GM19099 (cell line): ENCODE measurements around the gene EML1.

ENCODE experiments used
- POLR2A ChIP-seq: IDR thresholded peaks from 3 replicates; pipeline ENCODE4 v1.6.1; 2011; ENCODE audit warnings: low read depth; ENCODE audit not compliant: insufficient read length; ENCODE audit errors: extremely low read depth

EML1 gene

DNA sequence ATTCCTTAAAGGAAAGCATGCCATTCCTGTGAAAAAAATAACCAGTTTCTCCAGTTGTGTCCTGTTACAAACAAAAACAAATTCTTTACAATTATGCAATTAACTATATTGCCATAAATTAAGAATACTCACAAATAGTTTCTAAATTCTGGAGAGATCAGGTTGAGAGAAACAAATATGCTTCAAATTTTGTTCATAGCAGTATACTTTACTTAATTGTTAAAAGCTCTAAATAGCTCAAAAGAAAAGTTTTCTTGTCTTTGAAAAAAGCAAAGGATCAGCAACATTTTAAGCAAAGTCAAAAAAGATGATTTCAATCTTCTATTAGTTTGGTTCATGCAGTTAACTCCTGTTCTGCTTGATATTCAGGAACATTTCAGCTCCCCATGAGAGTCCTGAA, 109.7 kb downstream of the EML1 start:
- TF ChIP-seq POLR2A, result no peak

DNA sequence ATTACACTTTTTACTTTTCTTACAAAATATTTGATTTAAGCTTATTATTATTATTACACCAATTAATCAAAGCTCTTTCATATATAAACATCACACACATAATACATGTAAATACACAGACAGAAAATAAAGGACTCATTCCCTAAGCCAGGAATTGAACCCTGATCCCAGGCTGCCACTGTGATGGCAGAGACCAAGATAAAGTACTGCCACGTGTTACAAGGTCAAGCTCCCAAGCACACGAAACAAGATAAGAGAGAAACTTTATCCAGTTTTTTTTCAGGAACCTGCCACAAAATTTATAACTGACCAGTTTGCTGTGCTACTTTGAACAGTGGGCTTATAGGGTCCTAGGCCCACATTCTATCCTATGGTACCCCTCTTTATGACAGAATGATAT, 111.3 kb downstream of the EML1 start:
- no peak for TF ChIP-seq POLR2A

DNA sequence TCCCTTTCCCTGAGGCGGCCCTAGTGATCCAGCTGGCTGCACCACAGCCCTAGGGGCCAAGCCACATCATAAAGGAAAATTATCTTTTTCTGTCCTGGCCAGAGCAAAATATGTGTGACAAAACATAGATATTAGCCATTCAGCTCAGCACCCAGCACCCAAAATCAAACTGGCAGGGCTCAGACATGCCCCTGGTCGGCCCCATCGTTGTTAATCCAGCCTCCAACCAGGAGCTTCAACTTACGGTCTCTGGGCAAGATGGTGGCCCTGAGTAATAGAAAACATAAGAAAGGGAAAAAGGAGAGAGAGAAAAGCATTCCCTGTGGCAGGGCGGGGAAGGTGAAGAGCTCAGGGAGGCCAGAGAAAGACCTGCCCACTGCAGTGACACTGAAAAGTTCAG, 111.9 kb downstream of the EML1 start:
- no peak for TF ChIP-seq POLR2A

DNA sequence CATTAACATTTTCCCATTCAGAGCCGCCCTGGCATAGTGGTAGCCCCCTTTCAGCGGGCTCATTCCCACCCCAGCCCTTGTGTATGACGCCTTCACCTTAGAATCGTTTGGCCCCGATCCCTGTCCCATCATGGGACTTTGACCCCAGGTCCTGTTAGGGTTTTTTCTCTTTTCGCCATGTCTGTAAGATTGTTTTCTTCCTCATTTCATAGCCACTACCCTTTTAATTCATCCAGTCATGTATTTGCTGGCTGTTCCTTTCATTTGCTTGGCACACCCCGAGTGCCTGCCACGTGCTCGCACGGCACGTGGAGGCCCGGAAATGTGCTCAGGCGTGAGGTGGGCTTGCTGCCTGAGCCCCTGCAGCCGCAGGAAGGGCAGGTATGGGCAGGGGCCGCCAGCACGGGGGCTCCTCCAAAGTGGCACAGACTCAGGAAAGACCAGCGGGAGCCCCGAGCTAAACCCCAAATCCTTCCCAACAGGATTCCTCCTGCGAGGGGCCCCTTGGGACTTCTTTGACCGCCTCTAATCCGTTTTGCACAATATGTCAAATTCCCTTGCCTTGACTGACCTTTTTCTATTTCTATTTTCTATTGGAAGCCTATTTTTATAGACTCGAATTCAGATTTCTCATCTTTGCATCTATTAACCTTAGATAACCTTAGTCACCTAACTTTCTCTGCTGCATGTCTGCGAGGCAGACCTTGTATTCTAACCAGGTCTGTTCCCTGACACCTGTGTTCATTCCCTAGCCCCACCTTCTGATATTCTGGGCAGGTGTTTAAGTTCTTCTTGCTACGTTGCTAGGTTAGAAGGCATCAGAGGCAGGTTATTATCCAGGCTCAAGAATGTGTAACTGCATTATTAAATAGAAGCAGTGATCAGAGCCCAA, 114.8 kb downstream of the EML1 start:
- no peak for TF ChIP-seq POLR2A

DNA sequence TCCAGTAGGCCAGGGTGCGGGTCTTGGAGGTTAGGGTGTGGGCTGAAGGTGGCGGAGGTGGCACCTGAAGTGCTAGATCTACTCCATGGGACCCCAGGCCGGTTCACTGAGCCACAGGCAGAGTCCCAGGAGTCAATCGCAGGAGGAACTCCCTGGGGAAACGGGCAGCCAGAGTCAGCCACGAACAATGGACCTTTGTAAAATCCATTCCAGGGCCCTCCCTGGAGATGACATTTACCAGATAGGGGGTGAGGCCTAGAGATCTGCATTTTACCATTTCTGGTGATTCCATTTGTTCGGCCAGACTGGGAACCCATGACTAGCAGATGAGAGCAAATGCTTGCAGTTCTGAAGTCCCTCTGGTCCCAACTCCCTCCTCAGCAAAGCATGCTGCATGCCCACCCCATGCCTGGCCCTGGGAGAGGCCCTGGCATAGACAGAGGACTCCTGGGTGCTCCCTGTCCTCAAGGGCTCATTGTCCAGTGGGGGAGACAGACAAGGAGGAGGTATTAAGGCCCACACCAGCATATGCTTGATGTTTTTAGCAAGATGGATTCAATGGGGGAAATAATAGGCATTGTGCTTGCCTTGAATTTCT, 115.5 kb downstream of the EML1 start:
- no peak for TF ChIP-seq POLR2A

DNA sequence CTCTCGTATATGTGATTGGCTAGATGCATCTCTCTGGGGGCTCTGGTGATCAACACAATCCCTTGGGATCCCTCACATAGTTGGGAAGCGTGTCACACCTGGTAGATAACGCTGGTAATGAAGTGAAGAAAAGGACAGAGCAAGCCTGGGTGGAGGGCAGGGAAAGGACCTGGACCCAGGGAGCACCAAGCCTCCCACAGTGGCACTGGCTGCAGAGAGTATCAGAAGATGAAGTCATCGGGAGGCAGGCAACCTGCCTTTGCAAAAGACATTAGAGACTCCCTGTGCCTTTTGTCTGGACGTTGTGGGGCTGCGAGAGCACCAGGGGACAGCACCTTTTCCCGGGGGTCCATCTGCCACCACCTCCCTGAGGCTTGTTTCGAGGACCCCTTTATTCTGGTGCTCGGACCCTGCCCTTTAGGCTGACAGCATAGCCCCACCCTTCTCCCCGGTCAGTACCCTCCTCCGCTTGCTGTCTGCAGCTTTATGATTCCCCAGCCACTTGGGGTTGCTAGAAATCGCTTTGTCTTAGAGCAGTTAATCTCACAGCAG, 116.4 kb downstream of the EML1 start:
- TF ChIP-seq POLR2A, result no peak

DNA sequence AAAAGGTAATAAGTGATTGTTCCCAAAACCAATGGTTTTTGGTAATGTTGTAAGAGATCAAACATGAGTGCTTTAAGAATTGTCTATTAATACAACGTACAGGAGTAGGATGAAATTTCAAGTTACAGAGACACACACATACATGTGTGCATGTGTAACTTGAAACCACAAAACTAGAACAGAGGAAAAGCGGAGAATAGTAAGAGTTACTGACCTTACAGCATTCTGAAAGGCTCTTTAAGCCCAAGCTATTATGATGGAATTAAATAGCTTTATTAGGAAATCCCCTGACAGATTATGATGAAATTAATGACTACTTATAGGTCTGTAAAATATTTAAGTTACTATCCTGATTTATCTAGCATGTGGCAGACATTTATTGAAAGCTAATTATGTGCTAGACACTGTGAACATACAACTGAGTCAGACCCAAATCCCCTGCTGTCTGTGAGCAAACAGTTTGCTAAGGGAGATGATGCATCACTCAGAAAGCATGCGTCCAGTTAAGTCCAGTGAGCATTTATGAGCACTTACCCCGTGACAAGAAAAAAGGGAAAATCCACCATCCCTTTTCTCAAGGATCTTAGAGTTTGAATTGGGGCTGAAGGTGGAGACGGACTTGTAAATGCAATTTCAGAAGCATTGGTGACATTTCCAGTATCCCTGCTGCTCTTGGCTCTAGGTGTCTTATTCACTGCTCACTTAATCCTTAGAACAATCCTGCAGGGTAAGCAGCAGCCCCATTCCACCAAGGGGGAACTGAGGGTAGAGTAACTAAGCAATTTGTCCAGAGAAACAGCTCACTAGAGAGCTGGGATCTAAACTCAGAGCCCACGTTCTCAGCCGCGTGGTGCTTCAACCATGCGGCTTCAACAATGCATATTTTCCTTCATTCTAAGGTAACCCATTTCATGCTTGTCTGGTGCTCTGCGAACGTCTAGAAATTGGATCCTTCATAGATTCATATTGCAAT, 117.4 kb downstream of the EML1 start:
- TF ChIP-seq POLR2A, result no peak

DNA sequence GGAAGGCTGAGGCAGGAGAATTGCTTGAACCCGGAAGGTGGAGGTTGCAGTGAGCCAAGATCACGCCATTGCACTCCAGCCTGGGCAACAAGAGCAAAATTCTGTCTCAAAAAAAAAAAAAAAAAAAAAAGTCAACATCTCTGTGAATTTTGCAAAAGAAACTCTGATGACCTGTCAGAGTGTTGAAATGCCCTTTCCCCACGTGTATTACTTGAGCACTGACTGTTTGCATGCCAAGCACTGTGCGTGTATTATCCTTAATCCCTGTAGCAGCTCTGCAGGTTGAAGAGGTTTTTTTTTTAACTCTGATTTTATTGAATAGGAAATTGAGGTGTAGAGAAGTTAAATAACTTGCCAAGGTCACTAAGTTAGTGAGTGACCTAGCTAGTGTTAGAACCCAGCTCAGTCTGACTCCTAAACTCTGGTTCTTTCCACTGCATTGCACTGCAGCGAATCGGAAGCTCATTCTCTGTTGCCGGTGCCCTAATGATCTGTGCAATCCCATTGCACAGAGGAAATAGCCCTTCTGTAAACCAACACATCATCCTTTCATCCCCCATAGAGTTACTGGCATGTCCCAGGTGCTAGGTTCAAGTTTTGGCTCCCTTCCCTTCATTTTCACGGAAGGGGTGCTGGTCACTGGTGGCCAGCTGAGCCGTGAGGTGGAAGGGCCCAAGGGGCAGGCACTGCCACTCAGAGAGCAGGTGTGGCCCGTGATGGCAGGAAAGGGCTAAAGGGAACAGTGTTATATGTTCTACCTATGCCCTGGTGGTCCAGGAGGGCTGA, 122.3 kb downstream of the EML1 start:
- TF ChIP-seq POLR2A, result no peak

DNA sequence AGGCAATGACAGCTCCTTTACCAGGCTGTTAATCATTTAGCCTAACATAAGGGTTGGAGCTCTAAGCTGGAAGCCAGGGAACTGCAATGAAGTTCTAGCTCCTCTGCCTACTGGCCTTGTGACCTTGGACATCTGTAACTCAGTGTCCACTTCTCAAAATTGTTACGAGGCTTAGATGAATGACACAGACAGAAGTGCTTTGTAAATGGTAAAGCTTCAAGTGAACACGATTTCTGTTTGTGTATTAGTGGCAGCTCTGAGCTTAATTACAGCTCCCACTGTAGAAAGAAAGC, 122.8 kb downstream of the EML1 start:
- no peak for TF ChIP-seq POLR2A

DNA sequence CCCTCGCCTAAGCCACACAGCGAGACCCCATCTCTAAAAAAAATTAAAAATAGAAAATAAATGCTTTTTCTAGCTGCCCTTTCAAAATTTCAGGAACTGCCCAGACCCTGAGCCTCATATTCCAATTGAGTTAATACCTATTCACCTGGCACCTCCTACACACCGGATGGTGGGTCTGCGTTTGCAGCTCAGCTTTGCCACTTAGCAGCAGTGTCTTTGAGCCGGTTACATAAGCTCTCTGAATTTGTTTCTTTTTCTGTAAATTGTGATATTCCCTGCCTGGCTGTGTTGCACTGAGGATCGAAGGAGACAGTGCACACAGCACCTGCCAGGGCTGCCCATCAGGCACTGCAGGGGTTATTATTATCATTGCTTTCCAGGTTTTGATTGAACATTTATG, 125.6 kb downstream of the EML1 start:
- no peak for TF ChIP-seq POLR2A

DNA sequence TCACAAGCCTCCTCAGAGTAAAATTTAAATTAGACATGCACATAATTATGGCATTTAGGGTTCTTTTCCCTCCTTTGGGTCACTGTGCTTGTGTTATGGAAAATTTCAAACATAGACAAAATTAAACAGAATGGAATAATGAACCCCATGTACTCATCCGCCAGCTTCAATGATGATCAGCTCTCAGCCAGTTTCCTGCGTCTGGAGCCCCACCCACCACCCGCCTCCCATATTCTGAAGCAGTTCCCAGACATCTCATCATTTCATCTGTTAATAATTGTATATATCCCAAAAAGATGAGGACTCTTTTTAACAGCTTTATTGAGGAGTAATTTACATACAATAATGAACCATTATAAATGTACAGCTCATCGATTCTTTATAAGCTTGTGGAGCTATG, 128.2 kb downstream of the EML1 start:
- TF ChIP-seq POLR2A, result no peak

DNA sequence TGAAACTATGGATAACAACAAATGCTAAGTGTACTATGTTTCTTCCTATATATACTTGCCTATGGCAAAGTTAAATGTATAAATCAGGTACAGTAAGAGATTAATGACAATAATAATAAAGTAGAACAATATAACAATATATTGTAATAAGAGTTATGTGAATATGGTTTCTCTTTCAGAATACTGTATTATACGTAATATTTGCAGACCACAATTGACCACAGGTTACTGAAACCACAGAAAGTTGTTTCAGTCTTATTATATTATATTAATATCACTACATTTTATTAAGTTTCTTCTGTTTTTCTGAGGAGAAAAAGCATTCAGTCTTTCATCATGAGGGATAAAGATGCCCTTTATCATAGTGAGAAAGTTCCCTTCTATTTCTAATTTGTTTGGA, 131.2 kb downstream of the EML1 start:
- no peak for TF ChIP-seq POLR2A

DNA sequence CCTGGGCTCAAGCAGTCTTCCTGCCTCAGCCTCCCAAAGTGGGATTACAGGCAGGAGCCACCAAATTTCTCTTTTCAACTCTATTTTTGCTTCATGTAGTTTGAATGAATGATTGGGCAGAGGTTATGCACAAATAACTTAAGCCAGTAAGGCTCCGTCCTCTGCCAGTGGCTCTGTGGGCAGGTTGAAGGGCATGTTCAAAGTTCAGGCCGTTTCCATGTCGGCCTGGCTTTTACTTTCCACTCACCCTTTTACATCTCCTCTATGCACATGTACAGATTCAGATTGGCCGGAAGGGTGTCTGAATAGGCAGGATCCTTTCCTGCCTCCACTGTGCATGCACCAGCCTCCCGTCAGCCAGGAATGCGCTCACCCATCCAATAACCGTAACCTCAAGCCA, 132.3 kb downstream of the EML1 start:
- no peak for TF ChIP-seq POLR2A

DNA sequence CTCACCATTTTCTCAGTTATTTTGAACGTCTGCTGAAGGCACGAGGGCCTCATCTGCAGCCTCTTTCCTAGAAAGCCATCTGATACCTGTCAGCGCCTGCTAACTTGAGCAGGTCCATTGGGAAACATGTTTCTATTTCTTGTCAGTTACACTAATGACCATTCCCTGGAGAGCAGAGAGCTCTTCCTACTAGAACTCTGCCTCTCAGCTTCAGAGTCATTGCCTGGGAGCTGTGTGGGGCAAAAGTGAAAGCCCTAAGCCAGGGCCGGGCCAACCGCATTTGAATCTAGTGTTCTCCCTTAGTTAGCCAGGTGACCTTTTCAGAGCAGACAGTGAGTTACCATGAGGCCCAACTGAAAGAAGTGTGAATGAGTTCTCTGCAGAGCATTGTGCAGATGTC, 135.8 kb downstream of the EML1 start:
- TF ChIP-seq POLR2A, result no peak
